HepG2 (cell line): Measurements from ENCODE around the gene RFX2. TPM values are rescaled to one million over a fixed set of nuclear protein-coding genes. Genes with fewer than 3 reads are reported as not detected.
A peak's percentile ranks its signal among the peaks of the same experiment; 100 is the strongest.

Experiments used
- ATAC-seq: fragments of 200-7000 bp; cut with Tn5 transposase; 3 replicates; pipeline ENCODE4 v1.9.1; 2020; ENCODE audit warnings: mild to moderate bottlenecking, moderate library complexity
- BruUV-seq: library from RNA; stranded (reverse); fragments of 400-500 nt; replicated peaks from 2 replicates; lab custom pipeline; 2021; lab: Mats Ljungman, UMichigan
- CTCF ChIA-PET: fragments of 300-600 bp; formaldehyde crosslinking; extraction: SDS; loops from one replicate; lab custom pipeline; 2021; ENCODE audit warnings: low total read pairs, inconsistent platforms, low intra/inter-chr PET ratio; lab: Yijun Ruan, JAX
- POLR2A ChIA-PET: fragments of 350-600 bp; sonication (Branson Sonifier 250); formaldehyde crosslinking; loops from one replicate; lab custom pipeline; 2020; ENCODE audit warnings: antibody characterized with exemption, inconsistent platforms; lab: Yijun Ruan, JAX
- DNase-seq: peaks from one replicate; pipeline ENCODE4 v3.0.0-alpha.2; 2015; ENCODE audit warnings: low spot score
- FAIRE-seq: peaks from 3 replicates; lab custom pipeline; 2011; peaks lifted over from hg19 to GRCh38; lab: Jason Lieb, UNC
- H2AFZ ChIP-seq: one replicate; pipeline ENCODE4 v1.6.1; 2011; ENCODE audit warnings: low read length, inconsistent platforms
- H3K27ac ChIP-seq: fragments of 300-600 bp; 3 replicates; pipeline ENCODE4 v1.8.0; 2011; ENCODE audit warnings: mixed run types, mild to moderate bottlenecking, mixed read lengths, low read length, inconsistent platforms; ENCODE audit not compliant: insufficient read depth; ENCODE audit errors: extremely low read length
- H3K27me3 ChIP-seq, 2 experiments: fragments of 200-600 bp in 1 of 2; 2 replicates in 1 of 2; 3 replicates in 1 of 2; pipeline versions ENCODE4 v1.6.0 to v1.8.0; 2011; ENCODE audit warnings: low read length in 2 of 2, mild to moderate bottlenecking in 2 of 2, moderate library complexity in 2 of 2, inconsistent platforms in 1 of 2; ENCODE audit not compliant: insufficient read depth in 2 of 2, control insufficient read depth in 1 of 2
- H3K36me3 ChIP-seq, 2 experiments: fragments of 200-600 bp in 1 of 2; replicated peaks in 1 of 2; 2 replicates in 1 of 2; 3 replicates in 1 of 2; pipeline versions ENCODE4 v1.5.1 to v1.8.0; 2011; ENCODE audit warnings: low read length in 2 of 2, inconsistent platforms in 1 of 2; ENCODE audit not compliant: insufficient read depth in 2 of 2, control insufficient read depth in 1 of 2
- H3K4me1 ChIP-seq: 2 replicates; pipeline ENCODE4 v1.5.1; 2012; ENCODE audit warnings: low read length, inconsistent platforms; ENCODE audit not compliant: insufficient read depth
- H3K4me2 ChIP-seq: 2 replicates; pipeline ENCODE4 v1.6.0; 2011; ENCODE audit warnings: low read depth, low read length, inconsistent platforms
- H3K4me3 ChIP-seq, 3 experiments: fragments of 200-600 bp in 1 of 3; sonication (generic), shearing (Covaris generic) in 1 of 3; replicated peaks in 1 of 3; 2 replicates each; pipeline ENCODE4 v1.5.1; 2011 to 2016; ENCODE audit warnings: low read length in 3 of 3, inconsistent platforms in 2 of 3, low read depth in 2 of 3, mild to moderate bottlenecking in 2 of 3, control low read depth in 1 of 3, mixed read lengths in 1 of 3; ENCODE audit not compliant: insufficient read depth in 1 of 3
- H3K79me2 ChIP-seq: one replicate; pipeline ENCODE4 v1.6.1; 2011; ENCODE audit warnings: low read length, inconsistent platforms; ENCODE audit not compliant: insufficient read depth
- H3K9ac ChIP-seq: 2 replicates; pipeline ENCODE4 v1.6.0; 2011; ENCODE audit warnings: mild to moderate bottlenecking, low read depth, low read length, inconsistent platforms; ENCODE audit not compliant: insufficient read depth
- H3K9me3 ChIP-seq: 2 replicates; pipeline ENCODE4 v1.5.1; 2012; ENCODE audit warnings: mild to moderate bottlenecking, low read length
- H4K20me1 ChIP-seq: 2 replicates; pipeline ENCODE4 v1.6.0; 2011; ENCODE audit warnings: inconsistent platforms, mild to moderate bottlenecking, low read length, moderate library complexity; ENCODE audit not compliant: insufficient read depth
- GMEB1 ChIP-seq: sonication (generic); formaldehyde crosslinking; IDR thresholded peaks from 2 replicates; pipeline ENCODE4 v1.5.1; 2020; ENCODE audit warnings: missing genetic modification reagents, mild to moderate bottlenecking, borderline replicate concordance
- RAD21 ChIP-seq: fragments of 450-650 bp; formaldehyde crosslinking; IDR thresholded peaks from 2 replicates; pipeline ENCODE4 v1.5.0; 2020; ENCODE audit warnings: mild to moderate bottlenecking
- SMC3 ChIP-seq: IDR thresholded peaks from 2 replicates; pipeline ENCODE4 v1.6.1; 2011; ENCODE audit warnings: low read length, improper control_type of control experiment
- SOX5 ChIP-seq: IDR thresholded peaks from 2 replicates; pipeline ENCODE4 v1.6.1; 2016; ENCODE audit warnings: borderline replicate concordance
- STAG1 ChIP-seq: sonication (generic); formaldehyde crosslinking; IDR thresholded peaks from 2 replicates; pipeline ENCODE4 v1.4.0; 2020; ENCODE audit warnings: missing genetic modification reagents
- ZNF251 ChIP-seq: sonication (generic); formaldehyde crosslinking; IDR thresholded peaks from 2 replicates; pipeline ENCODE4 v1.9.0; 2021; ENCODE audit warnings: mild to moderate bottlenecking, missing genetic modification reagents
- ZNF672 ChIP-seq: sonication (generic); formaldehyde crosslinking; IDR thresholded peaks from 2 replicates; pipeline ENCODE4 v1.8.1; 2022; ENCODE audit warnings: missing genetic modification reagents
- ZNF703 ChIP-seq: sonication (generic); formaldehyde crosslinking; IDR thresholded peaks from 2 replicates; pipeline ENCODE4 v1.5.1; 2020; ENCODE audit warnings: missing genetic modification reagents, mild to moderate bottlenecking, moderate library complexity, borderline replicate concordance
- WGBS: methylation state at CpG from one replicate; pipeline ENCODE4 v1.1.6; 2017; ENCODE audit warnings: low lambda C conversion rate; 5-methylcytosine and 5-hydroxymethylcytosine counted together
- in situ Hi-C: cut with HindIII; loops from 2 replicates; pipeline ENCODE4 v1.10.0; 2017; ENCODE audit warnings: low pct_unique_long_range_greater_than_20kb; ENCODE audit not compliant: extremely low pct_ligation_motif_present
- intact Hi-C: fragments of 100-400 bp; cut with micrococcal nuclease; formaldehyde crosslinking; loops from one replicate; pipeline ENCODE4 v1.10.0; 2022; ENCODE audit not compliant: unreplicated experiment
- polyA plus RNA-seq, 8 experiments: library from polyadenylated mRNA; depleted of rRNA in 3 of 8; stranded (reverse) in 7 of 8; unstranded in 1 of 8; fragments of >200 nt; fragmentation: Illumina TruSeq in 4 of 8; extraction: Trizol in 4 of 8; gene quantifications; 2 replicates each; pipeline versions ENCODE4 v1.2.1 to v1.2.3, GENCODE V29; 2011 to 2016; ENCODE audit warnings: low read depth in 4 of 8, missing spikeins in 1 of 8, mixed read lengths in 1 of 8; ENCODE audit not compliant: insufficient read depth in 1 of 8
- total RNA-seq, 5 experiments: library from RNA; depleted of rRNA; stranded (reverse); fragments of >200 nt; fragmentation: Illumina TruSeq; extraction: Trizol; gene quantifications; 2 replicates each; pipeline ENCODE4 v1.2.3, GENCODE V29; 2016; ENCODE audit warnings: low read depth in 1 of 5
- TF ChIP-seq, protein P1 (sequence below): sonication (generic); formaldehyde crosslinking; IDR thresholded peaks from 2 replicates; pipeline ENCODE4 v1.4.0; 2020; ENCODE audit warnings: missing genetic modification reagents, mild to moderate bottlenecking, borderline replicate concordance
- TF ChIP-seq, protein P2 (sequence below): sonication (generic); formaldehyde crosslinking; IDR thresholded peaks from 2 replicates; pipeline ENCODE4 v1.5.0; 2020; ENCODE audit warnings: mild to moderate bottlenecking, missing genetic modification reagents, moderate library complexity

The RFX2 gene
- total and polyA plus RNA-seq, 2 of the 13 experiments (the other 11 are each of a cell fraction or from before 2014, with no cell fraction given): 2.8 to 3.3 TPM

- ATAC-seq: peak; percentile 26; the same call in 2 of the 3 replicates
- Histone ChIP-seq H3K27me3 (peaks cover 0 to 11% of the 10 kb centered on the region in 2 experiments; a peak in 2 of 5 replicates), H3K36me3 (no peaks in the 10 kb centered on the region), H3K4me1 (peaks cover 25% of the 10 kb centered on the region), H2AFZ (no peak overlapping the region), H3K9me3 (no peaks in the 10 kb centered on the region), H3K27ac (no peak overlapping the region), H3K9ac (no peak overlapping the region), H3K4me2 (no peak overlapping the region), H4K20me1 (no peaks in the 10 kb centered on the region), H3K4me3 (no peak overlapping the region), H3K79me2 (no peaks in the 10 kb centered on the region)
- FAIRE-seq: no peak
- ChIA-PET POLR2A (no interaction called here), CTCF (interaction anchor here (1.6 kb wide), 1 partner anchor 25 kb away, joined by 14 read pairs; no protein-coding TSS in a partner anchor)
- in situ Hi-C loops (no loop called here), intact Hi-C loops (no loop called here)
- BruUV-seq: no TSS peak
- DNase-seq: no peak
- TF ChIP-seq ZNF251 (CRISPR knock-in tag) (no peak), SMC3 (peak; percentile 5; the same call in 1 of the 2 replicates), ZNF703 (CRISPR knock-in tag) (no peak), SOX5 (CRISPR knock-in tag) (no peak), GMEB1 (no peak), STAG1 (CRISPR knock-in tag) (peak; percentile 44), ZNF672 (no peak), RAD21 (CRISPR knock-in tag) (peak; percentile 21; the same call in 1 of the 2 replicates)
- TF ChIP-seq, protein P1, sequence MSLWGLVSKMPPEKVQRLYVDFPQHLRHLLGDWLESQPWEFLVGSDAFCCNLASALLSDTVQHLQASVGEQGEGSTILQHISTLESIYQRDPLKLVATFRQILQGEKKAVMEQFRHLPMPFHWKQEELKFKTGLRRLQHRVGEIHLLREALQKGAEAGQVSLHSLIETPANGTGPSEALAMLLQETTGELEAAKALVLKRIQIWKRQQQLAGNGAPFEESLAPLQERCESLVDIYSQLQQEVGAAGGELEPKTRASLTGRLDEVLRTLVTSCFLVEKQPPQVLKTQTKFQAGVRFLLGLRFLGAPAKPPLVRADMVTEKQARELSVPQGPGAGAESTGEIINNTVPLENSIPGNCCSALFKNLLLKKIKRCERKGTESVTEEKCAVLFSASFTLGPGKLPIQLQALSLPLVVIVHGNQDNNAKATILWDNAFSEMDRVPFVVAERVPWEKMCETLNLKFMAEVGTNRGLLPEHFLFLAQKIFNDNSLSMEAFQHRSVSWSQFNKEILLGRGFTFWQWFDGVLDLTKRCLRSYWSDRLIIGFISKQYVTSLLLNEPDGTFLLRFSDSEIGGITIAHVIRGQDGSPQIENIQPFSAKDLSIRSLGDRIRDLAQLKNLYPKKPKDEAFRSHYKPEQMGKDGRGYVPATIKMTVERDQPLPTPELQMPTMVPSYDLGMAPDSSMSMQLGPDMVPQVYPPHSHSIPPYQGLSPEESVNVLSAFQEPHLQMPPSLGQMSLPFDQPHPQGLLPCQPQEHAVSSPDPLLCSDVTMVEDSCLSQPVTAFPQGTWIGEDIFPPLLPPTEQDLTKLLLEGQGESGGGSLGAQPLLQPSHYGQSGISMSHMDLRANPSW (CRISPR knock-in tag): no peak
- TF ChIP-seq, protein P2, sequence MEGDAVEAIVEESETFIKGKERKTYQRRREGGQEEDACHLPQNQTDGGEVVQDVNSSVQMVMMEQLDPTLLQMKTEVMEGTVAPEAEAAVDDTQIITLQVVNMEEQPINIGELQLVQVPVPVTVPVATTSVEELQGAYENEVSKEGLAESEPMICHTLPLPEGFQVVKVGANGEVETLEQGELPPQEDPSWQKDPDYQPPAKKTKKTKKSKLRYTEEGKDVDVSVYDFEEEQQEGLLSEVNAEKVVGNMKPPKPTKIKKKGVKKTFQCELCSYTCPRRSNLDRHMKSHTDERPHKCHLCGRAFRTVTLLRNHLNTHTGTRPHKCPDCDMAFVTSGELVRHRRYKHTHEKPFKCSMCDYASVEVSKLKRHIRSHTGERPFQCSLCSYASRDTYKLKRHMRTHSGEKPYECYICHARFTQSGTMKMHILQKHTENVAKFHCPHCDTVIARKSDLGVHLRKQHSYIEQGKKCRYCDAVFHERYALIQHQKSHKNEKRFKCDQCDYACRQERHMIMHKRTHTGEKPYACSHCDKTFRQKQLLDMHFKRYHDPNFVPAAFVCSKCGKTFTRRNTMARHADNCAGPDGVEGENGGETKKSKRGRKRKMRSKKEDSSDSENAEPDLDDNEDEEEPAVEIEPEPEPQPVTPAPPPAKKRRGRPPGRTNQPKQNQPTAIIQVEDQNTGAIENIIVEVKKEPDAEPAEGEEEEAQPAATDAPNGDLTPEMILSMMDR: peak; percentile 54
- 87% methylated on average over 12 of the region's 17 CpGs for WGBS
Measured at GRCh38 chr19:5997371-5997770, 112.9 kb downstream of the RFX2 start.
